Measurements from ENCODE around the gene AGBL2. TPM values are rescaled to one million over a fixed set of nuclear protein-coding genes. Genes with fewer than 3 reads are reported as not detected.

The AGBL2 gene
- total and polyA plus RNA-seq, 2 of the 8 experiments (the other 6 are each of a cell fraction or from before 2014, with no cell fraction given), result 2.1 to 6.5 TPM

DNA sequence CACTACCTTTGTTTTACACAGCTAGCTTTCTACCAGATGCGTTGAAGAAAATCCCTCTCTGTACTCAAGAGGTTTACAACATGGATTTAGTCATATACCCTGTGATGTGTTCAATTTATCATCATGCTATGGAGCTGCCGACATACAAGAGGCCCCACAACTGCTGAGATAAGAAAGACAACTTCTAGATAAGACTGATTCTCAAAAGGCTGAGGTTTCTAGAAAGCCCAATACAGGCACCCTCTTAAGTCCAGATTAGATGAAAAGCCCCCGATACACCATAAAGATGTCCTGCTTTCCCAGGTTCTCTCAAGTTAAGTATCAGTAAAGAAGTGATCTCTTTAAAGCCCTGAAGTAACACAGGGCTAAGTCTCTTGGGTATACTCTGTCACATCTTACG, 87.1 kb downstream of the AGBL2 start:
- Histone ChIP-seq H3K27ac (ENCODE audit: low read depth, low read length) (no peak overlapping the region), H4K20me1 (replicated peaks in 1 of 2; ENCODE audit: control insufficient read depth in 1 of 2, insufficient read depth in 2 of 2, low read length in 2 of 2) (peaks cover 0 to 1% of the 10 kb centered on the region in 2 experiments), H4K8ac (ENCODE audit: extremely low read depth, insufficient read depth, low read length) (no peak overlapping the region), H3K4me2 (ENCODE audit: insufficient read depth in 1 of 2, low read depth in 2 of 2, low read length in 2 of 2) (no peak overlapping the region), H3K23ac (ENCODE audit: insufficient read length) (no peak overlapping the region), H2AFZ (ENCODE audit: low read length) (no peak overlapping the region), H3K14ac (ENCODE audit: insufficient read length) (no peak overlapping the region), H3K4ac (replicated peaks; ENCODE audit: insufficient read length, low read depth, low read length) (no peak overlapping the region), H3K56ac (replicated peaks; ENCODE audit: insufficient read length, low read depth, low read length) (no peak overlapping the region), H2BK15ac (ENCODE audit: low read length) (no peak overlapping the region), H3K9ac (replicated peaks in 1 of 4; ENCODE audit: extremely low read depth in 1 of 4, low read depth in 3 of 4, low read length in 3 of 4) (no peak overlapping the region), H3K79me1 (ENCODE audit: low read depth, low read length) (no peaks in the 10 kb centered on the region), H3K36me3 (ENCODE audit: control insufficient read depth in 2 of 4, insufficient read depth in 4 of 4, low read length in 3 of 4) (peaks cover 6 to 73% (median 50%) of the 10 kb centered on the region in 4 experiments; a peak in 7 of 8 replicates), H4K91ac (replicated peaks; ENCODE audit: insufficient read length, low read length) (no peak overlapping the region), H2BK120ac (replicated peaks; ENCODE audit: low read depth, low read length) (no peak overlapping the region), H4K5ac (ENCODE audit: insufficient read length, low read depth, low read length) (no peak overlapping the region), H2BK12ac (ENCODE audit: low read depth, low read length) (no peak overlapping the region), H3K4me1 (replicated peaks in 1 of 4; ENCODE audit: control insufficient read depth in 3 of 4, insufficient read depth in 4 of 4, low read length in 3 of 4) (no peaks in the 10 kb centered on the region), H3K4me3 (ENCODE audit: extremely low read depth in 1 of 4, insufficient read depth in 2 of 4, low read depth in 3 of 4, low read length in 4 of 4) (no peak overlapping the region), H2BK5ac (ENCODE audit: low read depth, low read length) (no peak overlapping the region), H3K23me2 (ENCODE audit: low read depth, low read length) (no peaks in the 10 kb centered on the region), H3K79me2 (ENCODE audit: control insufficient read depth in 1 of 2, insufficient read depth in 2 of 2, low read length in 2 of 2) (no peaks in the 10 kb centered on the region), H2BK20ac (ENCODE audit: low read length) (no peak overlapping the region), H3K27me3 (replicated peaks in 1 of 4; ENCODE audit: control insufficient read depth in 3 of 4, extremely low read depth in 1 of 4, insufficient read depth in 3 of 4, low read length in 3 of 4) (no peaks in the 10 kb centered on the region), H3K9me3 (ENCODE audit: insufficient read depth in 2 of 2, low read depth in 1 of 2, low read length in 1 of 2) (no peaks in the 10 kb centered on the region), H3K18ac (ENCODE audit: extremely low read depth, low read length) (no peak overlapping the region), H2AK5ac (ENCODE audit: low read depth, low read length) (no peak overlapping the region)
- ChIA-PET CTCF (ENCODE audit: partially characterized antibody) (interaction anchor here (0.5 to 2.2 kb wide), 4 partner anchors 11 to 1000 kb away, joined by 3 to 6 read pairs (median 5); no protein-coding TSS in a partner anchor), POLR2A (ENCODE audit: partially characterized antibody) (interaction anchor here (0.6 to 1.1 kb wide), 2 partner anchors 9 to 15 kb away, joined by 3 read pairs; no protein-coding TSS in a partner anchor)
- DNase-seq (ENCODE audit: low read depth in 1 of 2, low spot score in 2 of 2) (no peak), FAIRE-seq (no peak)
- 87% methylated on average over 4 of the region's 4 CpGs; no CpG with 5 or more reads in 1 of the 2 experiments for WGBS, 2 experiments (ENCODE audit: extremely low coverage in 1 of 2, insufficient coverage in 1 of 2, insufficient read length in 1 of 2, insufficient replicate concordance in 2 of 2, low coverage in 1 of 2, low lambda C conversion rate in 2 of 2, missing lambda C conversion rate in 1 of 2)
- no peak for TF ChIP-seq NANOG (IDR thresholded peaks at IDR 0.05; ENCODE audit: insufficient read depth, low read depth, low read length, poor library complexity, severe bottlenecking)
- TF ChIP-seq CREB1 (IDR thresholded peaks at IDR 0.05), result no peak
- no peak for TF ChIP-seq RXRA (IDR thresholded peaks at IDR 0.05; ENCODE audit: insufficient read depth, low read depth, low read length)
- no peak for TF ChIP-seq HDAC6 (IDR thresholded peaks at IDR 0.05; ENCODE audit: low read depth, low read length)
- TF ChIP-seq MAFK (IDR thresholded peaks at IDR 0.05; ENCODE audit: low read depth, low read length), result no peak
- TF ChIP-seq CHD2 (IDR thresholded peaks at IDR 0.05; ENCODE audit: low read length), result no peak
- TF ChIP-seq SUZ12 (IDR thresholded peaks at IDR 0.05; ENCODE audit: low read length), result no peak
- no peak for TF ChIP-seq CHD1 (IDR thresholded peaks at IDR 0.05; ENCODE audit: low read depth, low read length)
- TF ChIP-seq POU5F1 (IDR thresholded peaks at IDR 0.05; ENCODE audit: low read depth, low read length), result no peak
- no peak for TF ChIP-seq BRCA1 (IDR thresholded peaks at IDR 0.05; ENCODE audit: low read depth, low read length)
- TF ChIP-seq BCL11A (IDR thresholded peaks at IDR 0.05; ENCODE audit: low read depth in 2 of 2, low read length in 2 of 2), result no peak
- TF ChIP-seq, protein P1, sequence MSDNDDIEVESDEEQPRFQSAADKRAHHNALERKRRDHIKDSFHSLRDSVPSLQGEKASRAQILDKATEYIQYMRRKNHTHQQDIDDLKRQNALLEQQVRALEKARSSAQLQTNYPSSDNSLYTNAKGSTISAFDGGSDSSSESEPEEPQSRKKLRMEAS (IDR thresholded peaks at IDR 0.05), result no peak
- no peak for TF ChIP-seq KDM5A (IDR thresholded peaks at IDR 0.05; ENCODE audit: low read length)
- TF ChIP-seq SP4 (IDR thresholded peaks at IDR 0.05; ENCODE audit: low read length), result no peak
- TF ChIP-seq EGR1 (IDR thresholded peaks at IDR 0.05; ENCODE audit: borderline replicate concordance, low read depth, low read length), result no peak
- no peak for TF ChIP-seq SIRT6 (IDR thresholded peaks at IDR 0.05; ENCODE audit: low read length)

Data from H1 (cell line).